ENCODE measurements around the gene CEP131.

DNA sequence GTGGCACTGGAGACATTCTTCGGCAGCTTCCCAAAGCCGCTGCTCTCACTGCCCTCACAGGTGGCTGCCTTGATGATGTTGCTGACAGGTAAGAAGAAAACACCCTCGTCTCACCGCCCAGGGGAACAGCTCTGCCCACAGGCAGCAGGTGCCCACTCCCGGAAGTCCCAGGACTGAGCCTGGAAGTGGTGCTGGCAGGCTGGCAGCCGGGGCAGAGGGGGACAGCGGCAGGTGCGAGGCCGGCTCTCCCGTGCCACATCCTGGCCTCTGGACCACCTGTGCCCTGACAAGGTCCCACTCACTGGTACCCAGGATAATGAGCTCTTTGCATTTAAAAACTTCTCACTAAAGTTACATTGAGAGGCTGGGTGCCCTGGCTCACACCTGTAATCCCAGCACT lies 20.4 kb downstream of the CEP131 start:
- no peak for TF ChIP-seq ZNF664 (tag by site-specific recombination; IDR thresholded peaks at IDR 0.05)
- TF ChIP-seq, protein P1, sequence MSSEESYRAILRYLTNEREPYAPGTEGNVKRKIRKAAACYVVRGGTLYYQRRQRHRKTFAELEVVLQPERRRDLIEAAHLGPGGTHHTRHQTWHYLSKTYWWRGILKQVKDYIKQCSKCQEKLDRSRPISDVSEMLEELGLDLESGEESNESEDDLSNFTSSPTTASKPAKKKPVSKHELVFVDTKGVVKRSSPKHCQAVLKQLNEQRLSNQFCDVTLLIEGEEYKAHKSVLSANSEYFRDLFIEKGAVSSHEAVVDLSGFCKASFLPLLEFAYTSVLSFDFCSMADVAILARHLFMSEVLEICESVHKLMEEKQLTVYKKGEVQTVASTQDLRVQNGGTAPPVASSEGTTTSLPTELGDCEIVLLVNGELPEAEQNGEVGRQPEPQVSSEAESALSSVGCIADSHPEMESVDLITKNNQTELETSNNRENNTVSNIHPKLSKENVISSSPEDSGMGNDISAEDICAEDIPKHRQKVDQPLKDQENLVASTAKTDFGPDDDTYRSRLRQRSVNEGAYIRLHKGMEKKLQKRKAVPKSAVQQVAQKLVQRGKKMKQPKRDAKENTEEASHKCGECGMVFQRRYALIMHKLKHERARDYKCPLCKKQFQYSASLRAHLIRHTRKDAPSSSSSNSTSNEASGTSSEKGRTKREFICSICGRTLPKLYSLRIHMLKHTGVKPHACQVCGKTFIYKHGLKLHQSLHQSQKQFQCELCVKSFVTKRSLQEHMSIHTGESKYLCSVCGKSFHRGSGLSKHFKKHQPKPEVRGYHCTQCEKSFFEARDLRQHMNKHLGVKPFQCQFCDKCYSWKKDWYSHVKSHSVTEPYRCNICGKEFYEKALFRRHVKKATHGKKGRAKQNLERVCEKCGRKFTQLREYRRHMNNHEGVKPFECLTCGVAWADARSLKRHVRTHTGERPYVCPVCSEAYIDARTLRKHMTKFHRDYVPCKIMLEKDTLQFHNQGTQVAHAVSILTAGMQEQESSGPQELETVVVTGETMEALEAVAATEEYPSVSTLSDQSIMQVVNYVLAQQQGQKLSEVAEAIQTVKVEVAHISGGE (tag by site-specific recombination; conservative IDR thresholded peaks at IDR 0.05; ENCODE audit: low read depth) = no peak
- TF ChIP-seq, protein P2, sequence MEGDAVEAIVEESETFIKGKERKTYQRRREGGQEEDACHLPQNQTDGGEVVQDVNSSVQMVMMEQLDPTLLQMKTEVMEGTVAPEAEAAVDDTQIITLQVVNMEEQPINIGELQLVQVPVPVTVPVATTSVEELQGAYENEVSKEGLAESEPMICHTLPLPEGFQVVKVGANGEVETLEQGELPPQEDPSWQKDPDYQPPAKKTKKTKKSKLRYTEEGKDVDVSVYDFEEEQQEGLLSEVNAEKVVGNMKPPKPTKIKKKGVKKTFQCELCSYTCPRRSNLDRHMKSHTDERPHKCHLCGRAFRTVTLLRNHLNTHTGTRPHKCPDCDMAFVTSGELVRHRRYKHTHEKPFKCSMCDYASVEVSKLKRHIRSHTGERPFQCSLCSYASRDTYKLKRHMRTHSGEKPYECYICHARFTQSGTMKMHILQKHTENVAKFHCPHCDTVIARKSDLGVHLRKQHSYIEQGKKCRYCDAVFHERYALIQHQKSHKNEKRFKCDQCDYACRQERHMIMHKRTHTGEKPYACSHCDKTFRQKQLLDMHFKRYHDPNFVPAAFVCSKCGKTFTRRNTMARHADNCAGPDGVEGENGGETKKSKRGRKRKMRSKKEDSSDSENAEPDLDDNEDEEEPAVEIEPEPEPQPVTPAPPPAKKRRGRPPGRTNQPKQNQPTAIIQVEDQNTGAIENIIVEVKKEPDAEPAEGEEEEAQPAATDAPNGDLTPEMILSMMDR (tag by site-specific recombination; IDR thresholded peaks at IDR 0.05) = no peak
- TF ChIP-seq, protein P3, sequence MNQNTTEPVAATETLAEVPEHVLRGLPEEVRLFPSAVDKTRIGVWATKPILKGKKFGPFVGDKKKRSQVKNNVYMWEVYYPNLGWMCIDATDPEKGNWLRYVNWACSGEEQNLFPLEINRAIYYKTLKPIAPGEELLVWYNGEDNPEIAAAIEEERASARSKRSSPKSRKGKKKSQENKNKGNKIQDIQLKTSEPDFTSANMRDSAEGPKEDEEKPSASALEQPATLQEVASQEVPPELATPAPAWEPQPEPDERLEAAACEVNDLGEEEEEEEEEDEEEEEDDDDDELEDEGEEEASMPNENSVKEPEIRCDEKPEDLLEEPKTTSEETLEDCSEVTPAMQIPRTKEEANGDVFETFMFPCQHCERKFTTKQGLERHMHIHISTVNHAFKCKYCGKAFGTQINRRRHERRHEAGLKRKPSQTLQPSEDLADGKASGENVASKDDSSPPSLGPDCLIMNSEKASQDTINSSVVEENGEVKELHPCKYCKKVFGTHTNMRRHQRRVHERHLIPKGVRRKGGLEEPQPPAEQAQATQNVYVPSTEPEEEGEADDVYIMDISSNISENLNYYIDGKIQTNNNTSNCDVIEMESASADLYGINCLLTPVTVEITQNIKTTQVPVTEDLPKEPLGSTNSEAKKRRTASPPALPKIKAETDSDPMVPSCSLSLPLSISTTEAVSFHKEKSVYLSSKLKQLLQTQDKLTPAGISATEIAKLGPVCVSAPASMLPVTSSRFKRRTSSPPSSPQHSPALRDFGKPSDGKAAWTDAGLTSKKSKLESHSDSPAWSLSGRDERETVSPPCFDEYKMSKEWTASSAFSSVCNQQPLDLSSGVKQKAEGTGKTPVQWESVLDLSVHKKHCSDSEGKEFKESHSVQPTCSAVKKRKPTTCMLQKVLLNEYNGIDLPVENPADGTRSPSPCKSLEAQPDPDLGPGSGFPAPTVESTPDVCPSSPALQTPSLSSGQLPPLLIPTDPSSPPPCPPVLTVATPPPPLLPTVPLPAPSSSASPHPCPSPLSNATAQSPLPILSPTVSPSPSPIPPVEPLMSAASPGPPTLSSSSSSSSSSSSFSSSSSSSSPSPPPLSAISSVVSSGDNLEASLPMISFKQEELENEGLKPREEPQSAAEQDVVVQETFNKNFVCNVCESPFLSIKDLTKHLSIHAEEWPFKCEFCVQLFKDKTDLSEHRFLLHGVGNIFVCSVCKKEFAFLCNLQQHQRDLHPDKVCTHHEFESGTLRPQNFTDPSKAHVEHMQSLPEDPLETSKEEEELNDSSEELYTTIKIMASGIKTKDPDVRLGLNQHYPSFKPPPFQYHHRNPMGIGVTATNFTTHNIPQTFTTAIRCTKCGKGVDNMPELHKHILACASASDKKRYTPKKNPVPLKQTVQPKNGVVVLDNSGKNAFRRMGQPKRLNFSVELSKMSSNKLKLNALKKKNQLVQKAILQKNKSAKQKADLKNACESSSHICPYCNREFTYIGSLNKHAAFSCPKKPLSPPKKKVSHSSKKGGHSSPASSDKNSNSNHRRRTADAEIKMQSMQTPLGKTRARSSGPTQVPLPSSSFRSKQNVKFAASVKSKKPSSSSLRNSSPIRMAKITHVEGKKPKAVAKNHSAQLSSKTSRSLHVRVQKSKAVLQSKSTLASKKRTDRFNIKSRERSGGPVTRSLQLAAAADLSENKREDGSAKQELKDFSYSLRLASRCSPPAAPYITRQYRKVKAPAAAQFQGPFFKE (tag by site-specific recombination; IDR thresholded peaks at IDR 0.05; ENCODE audit: borderline replicate concordance) = no peak
